Measurements from ENCODE around the gene LRRTM4.
"Not testable (repeated sequence)": the region's sequence is repeated elsewhere in the genome, so short reads cannot be mapped to it uniquely, and the experiment has no call there.

The LRRTM4 gene

GRCh38 chr2:77179297-77179696 lies 342.9 kb downstream of the LRRTM4 start:
- H3K27ac ChIP-seq (ENCODE audit: low read length), result no peak overlapping the region

GRCh38 chr2:77175266-77175780 lies 346.9 kb downstream of the LRRTM4 start:
- H3K27me3 ChIP-seq (ENCODE audit: control insufficient read depth in 1 of 2, insufficient read depth in 2 of 2, low read length in 2 of 2); H3K9ac ChIP-seq (ENCODE audit: low read length in 2 of 2); H3K9me3 ChIP-seq (ENCODE audit: control insufficient read depth in 2 of 2, low read length in 2 of 2); H3K4me3 ChIP-seq (ENCODE audit: low read length in 2 of 2); H3K27ac ChIP-seq (ENCODE audit: low read length); H3K36me3 ChIP-seq (ENCODE audit: control insufficient read depth in 2 of 2, insufficient read depth in 2 of 2, low read length in 2 of 2); H3K4me1 ChIP-seq (ENCODE audit: control insufficient read depth, insufficient read depth, low read length): not testable (repeated sequence)

More at GRCh38 chr2:77179297-77179696, 342.9 kb downstream of the LRRTM4 start:
- Histone ChIP-seq H3K4me1 (ENCODE audit: control insufficient read depth, insufficient read depth, low read length) (no peaks in the 10 kb centered on the region), H3K9ac (ENCODE audit: low read length in 2 of 2) (no peak overlapping the region), H3K36me3 (ENCODE audit: control insufficient read depth in 2 of 2, insufficient read depth in 2 of 2, low read length in 2 of 2) (no peaks in the 10 kb centered on the region), H3K9me3 (ENCODE audit: control insufficient read depth in 2 of 2, low read length in 2 of 2) (peaks cover 0 to 3% of the 10 kb centered on the region in 2 donors), H3K4me3 (ENCODE audit: low read length in 2 of 2) (no peak overlapping the region), H3K27me3 (ENCODE audit: control insufficient read depth in 1 of 2, insufficient read depth in 2 of 2, low read length in 2 of 2) (no peaks in the 10 kb centered on the region)

- H3K9me3 ChIP-seq (ENCODE audit: control insufficient read depth in 2 of 2, low read length in 2 of 2), result no peaks in the 10 kb centered on the region
- H3K27ac ChIP-seq (ENCODE audit: low read length), result no peak overlapping the region
- H3K9ac ChIP-seq (ENCODE audit: low read length in 2 of 2), result no peak overlapping the region
- no peaks in the 10 kb centered on the region for H3K27me3 ChIP-seq (ENCODE audit: control insufficient read depth in 1 of 2, insufficient read depth in 2 of 2, low read length in 2 of 2)
- no peak overlapping the region for H3K4me3 ChIP-seq (ENCODE audit: low read length in 2 of 2)
- no peaks in the 10 kb centered on the region for H3K36me3 ChIP-seq (ENCODE audit: control insufficient read depth in 2 of 2, insufficient read depth in 2 of 2, low read length in 2 of 2)
- no peaks in the 10 kb centered on the region for H3K4me1 ChIP-seq (ENCODE audit: control insufficient read depth, insufficient read depth, low read length)
Measured at GRCh38 chr2:77169426-77169825, 352.8 kb downstream of the LRRTM4 start.

- H3K36me3 ChIP-seq (ENCODE audit: control insufficient read depth in 2 of 2, insufficient read depth in 2 of 2, low read length in 2 of 2); H3K4me3 ChIP-seq (ENCODE audit: low read length in 2 of 2); H3K27me3 ChIP-seq (ENCODE audit: control insufficient read depth in 1 of 2, insufficient read depth in 2 of 2, low read length in 2 of 2); H3K4me1 ChIP-seq (ENCODE audit: control insufficient read depth, insufficient read depth, low read length); H3K9ac ChIP-seq (ENCODE audit: low read length in 2 of 2); H3K27ac ChIP-seq (ENCODE audit: low read length); H3K9me3 ChIP-seq (ENCODE audit: control insufficient read depth in 2 of 2, low read length in 2 of 2): not testable (repeated sequence)
Measured at GRCh38 chr2:77164021-77164420, 358.2 kb downstream of the LRRTM4 start.

- H3K9me3 ChIP-seq (ENCODE audit: control insufficient read depth in 2 of 2, low read length in 2 of 2), result peaks cover 0 to 8% of the 10 kb centered on the region in 2 donors
- no peaks in the 10 kb centered on the region for H3K27me3 ChIP-seq (ENCODE audit: control insufficient read depth in 1 of 2, insufficient read depth in 2 of 2, low read length in 2 of 2)
- no peaks in the 10 kb centered on the region for H3K36me3 ChIP-seq (ENCODE audit: control insufficient read depth in 2 of 2, insufficient read depth in 2 of 2, low read length in 2 of 2)
- no peak overlapping the region for H3K27ac ChIP-seq (ENCODE audit: low read length)
- no peak overlapping the region for H3K9ac ChIP-seq (ENCODE audit: low read length in 2 of 2)
- no peaks in the 10 kb centered on the region for H3K4me1 ChIP-seq (ENCODE audit: control insufficient read depth, insufficient read depth, low read length)
- H3K4me3 ChIP-seq (ENCODE audit: low read length in 2 of 2), result no peak overlapping the region
Measured at GRCh38 chr2:77161009-77161408, 361.2 kb downstream of the LRRTM4 start.

- no peaks in the 10 kb centered on the region for H3K27me3 ChIP-seq (ENCODE audit: control insufficient read depth in 1 of 2, insufficient read depth in 2 of 2, low read length in 2 of 2)
Measured at GRCh38 chr2:77156599-77156998, 365.6 kb downstream of the LRRTM4 start.

GRCh38 chr2:77155511-77155910 lies 366.7 kb downstream of the LRRTM4 start:
- Histone ChIP-seq H3K27me3 (ENCODE audit: control insufficient read depth in 1 of 2, insufficient read depth in 2 of 2, low read length in 2 of 2) (no peaks in the 10 kb centered on the region), H3K4me3 (ENCODE audit: low read length in 2 of 2) (no peak overlapping the region), H3K27ac (ENCODE audit: low read length) (no peak overlapping the region), H3K9me3 (ENCODE audit: control insufficient read depth in 2 of 2, low read length in 2 of 2) (no peaks in the 10 kb centered on the region), H3K36me3 (ENCODE audit: control insufficient read depth in 2 of 2, insufficient read depth in 2 of 2, low read length in 2 of 2) (no peaks in the 10 kb centered on the region), H3K9ac (ENCODE audit: low read length in 2 of 2) (no peak overlapping the region), H3K4me1 (ENCODE audit: control insufficient read depth, insufficient read depth, low read length) (no peaks in the 10 kb centered on the region)

More at GRCh38 chr2:77156599-77156998, 365.6 kb downstream of the LRRTM4 start:
- no peak overlapping the region for H3K27ac ChIP-seq (ENCODE audit: low read length)
- no peak overlapping the region for H3K4me3 ChIP-seq (ENCODE audit: low read length in 2 of 2)
- no peak overlapping the region for H3K9ac ChIP-seq (ENCODE audit: low read length in 2 of 2)
- no peaks in the 10 kb centered on the region for H3K4me1 ChIP-seq (ENCODE audit: control insufficient read depth, insufficient read depth, low read length)
- H3K36me3 ChIP-seq (ENCODE audit: control insufficient read depth in 2 of 2, insufficient read depth in 2 of 2, low read length in 2 of 2), result no peaks in the 10 kb centered on the region
- no peaks in the 10 kb centered on the region for H3K9me3 ChIP-seq (ENCODE audit: control insufficient read depth in 2 of 2, low read length in 2 of 2)

GRCh38 chr2:77149565-77149964 lies 372.6 kb downstream of the LRRTM4 start:
- Histone ChIP-seq H3K9me3 (ENCODE audit: control insufficient read depth in 2 of 2, low read length in 2 of 2) (no peaks in the 10 kb centered on the region), H3K36me3 (ENCODE audit: control insufficient read depth in 2 of 2, insufficient read depth in 2 of 2, low read length in 2 of 2) (no peaks in the 10 kb centered on the region), H3K9ac (ENCODE audit: low read length in 2 of 2) (no peak overlapping the region), H3K27ac (ENCODE audit: low read length) (no peak overlapping the region), H3K4me1 (ENCODE audit: control insufficient read depth, insufficient read depth, low read length) (no peaks in the 10 kb centered on the region), H3K4me3 (ENCODE audit: low read length in 2 of 2) (no peak overlapping the region), H3K27me3 (ENCODE audit: control insufficient read depth in 1 of 2, insufficient read depth in 2 of 2, low read length in 2 of 2) (no peaks in the 10 kb centered on the region)

GRCh38 chr2:77147153-77147552 lies 375.0 kb downstream of the LRRTM4 start:
- H3K27ac ChIP-seq (ENCODE audit: low read length), result no peak overlapping the region
- no peaks in the 10 kb centered on the region for H3K4me1 ChIP-seq (ENCODE audit: control insufficient read depth, insufficient read depth, low read length)
- no peak overlapping the region for H3K4me3 ChIP-seq (ENCODE audit: low read length in 2 of 2)
- H3K9ac ChIP-seq (ENCODE audit: low read length in 2 of 2), result no peak overlapping the region
- H3K27me3 ChIP-seq (ENCODE audit: control insufficient read depth in 1 of 2, insufficient read depth in 2 of 2, low read length in 2 of 2), result no peaks in the 10 kb centered on the region
- H3K9me3 ChIP-seq (ENCODE audit: control insufficient read depth in 2 of 2, low read length in 2 of 2), result no peaks in the 10 kb centered on the region
- H3K36me3 ChIP-seq (ENCODE audit: control insufficient read depth in 2 of 2, insufficient read depth in 2 of 2, low read length in 2 of 2), result no peaks in the 10 kb centered on the region

- Histone ChIP-seq H3K9ac (ENCODE audit: low read length in 2 of 2) (no peak overlapping the region), H3K27me3 (ENCODE audit: control insufficient read depth in 1 of 2, insufficient read depth in 2 of 2, low read length in 2 of 2) (no peaks in the 10 kb centered on the region), H3K36me3 (ENCODE audit: control insufficient read depth in 2 of 2, insufficient read depth in 2 of 2, low read length in 2 of 2) (no peaks in the 10 kb centered on the region), H3K4me3 (ENCODE audit: low read length in 2 of 2) (no peak overlapping the region), H3K9me3 (ENCODE audit: control insufficient read depth in 2 of 2, low read length in 2 of 2) (no peaks in the 10 kb centered on the region), H3K4me1 (ENCODE audit: control insufficient read depth, insufficient read depth, low read length) (no peaks in the 10 kb centered on the region), H3K27ac (ENCODE audit: low read length) (no peak overlapping the region)
Measured at GRCh38 chr2:77144772-77145171, 377.4 kb downstream of the LRRTM4 start.

GRCh38 chr2:77142141-77142540 lies 380.0 kb downstream of the LRRTM4 start:
- Histone ChIP-seq H3K9me3 (ENCODE audit: control insufficient read depth in 2 of 2, low read length in 2 of 2) (no peaks in the 10 kb centered on the region), H3K27me3 (ENCODE audit: control insufficient read depth in 1 of 2, insufficient read depth in 2 of 2, low read length in 2 of 2) (no peaks in the 10 kb centered on the region), H3K27ac (ENCODE audit: low read length) (no peak overlapping the region), H3K36me3 (ENCODE audit: control insufficient read depth in 2 of 2, insufficient read depth in 2 of 2, low read length in 2 of 2) (no peaks in the 10 kb centered on the region), H3K4me3 (ENCODE audit: low read length in 2 of 2) (no peak overlapping the region), H3K9ac (ENCODE audit: low read length in 2 of 2) (no peak overlapping the region), H3K4me1 (ENCODE audit: control insufficient read depth, insufficient read depth, low read length) (no peaks in the 10 kb centered on the region)

Data from stomach smooth muscle (tissue), 2 donors.